Ovary (tissue), 9 donors: ENCODE data around the gene NRDE2. TPM values are rescaled to one million over a fixed set of nuclear protein-coding genes. Genes with fewer than 3 reads are reported as not detected.

ENCODE experiments used
- DNase-seq, 5 donors: peaks; one replicate each; pipeline ENCODE4 v3.0.0-alpha.2; 2019 to 2020
- H3K27ac ChIP-seq, 2 donors: fragments of 200-600 bp; one replicate each; pipeline versions ENCODE4 v1.5.1 to v1.8.0; 2019 to 2022
- H3K27me3 ChIP-seq: fragments of 200-600 bp; one replicate; pipeline ENCODE4 v1.8.0; 2022
- H3K36me3 ChIP-seq: fragments of 200-600 bp; sonication (generic); one replicate; pipeline ENCODE4 v1.5.1; 2019
- H3K4me1 ChIP-seq: one replicate; pipeline ENCODE4 v1.8.1; 2013; ENCODE audit warnings: mild to moderate bottlenecking, moderate library complexity; ENCODE audit not compliant: insufficient read depth
- H3K4me3 ChIP-seq: fragments of 200-600 bp; sonication (generic); one replicate; pipeline ENCODE4 v1.5.1; 2017
- H3K9me3 ChIP-seq, 2 donors: fragments of 200-600 bp in 1 of 2; sonication (generic) in 1 of 2; one replicate each; pipeline versions ENCODE4 v1.5.1 to v1.8.1; 2013 to 2019; ENCODE audit warnings: mild to moderate bottlenecking in 1 of 2, moderate library complexity in 1 of 2
- CTCF ChIP-seq, 3 donors: fragments of 450-650 bp in 2 of 3; fragments of 200-600 bp in 1 of 3; IDR thresholded peaks; one replicate each; pipeline versions ENCODE4 v1.5.1 to v1.8.0; 2016 to 2022; ENCODE audit warnings: antibody characterized with exemption in 3 of 3, mild to moderate bottlenecking in 1 of 3
- EP300 ChIP-seq: sonication (generic); formaldehyde crosslinking; IDR thresholded peaks from one replicate; pipeline ENCODE4 v1.6.1; 2017; ENCODE audit warnings: antibody characterized with exemption
- POLR2A ChIP-seq: fragments of 450-650 bp; IDR thresholded peaks from one replicate; pipeline ENCODE4 v1.6.1; 2017; ENCODE audit warnings: antibody characterized with exemption, mild to moderate bottlenecking, moderate library complexity
- WGBS, 3 donors: extraction: QIAGEN DNeasy Blood & Tissue Kit in 1 of 3; methylation state at CpG; one replicate each; pipeline versions ENCODE4 v1.1.5 to v1.1.7; 2013 to 2017; 5-methylcytosine and 5-hydroxymethylcytosine counted together
- intact Hi-C, 4 donors: fragments of 100-400 bp; cut with DNase I; formaldehyde crosslinking; loops; one replicate each; pipeline versions ENCODE4 v1.11.0 to v1.15.1; 2022 to 2023
- polyA plus RNA-seq, 2 donors: library from polyadenylated mRNA; stranded (reverse); fragments of 200-250 nt in 1 of 2; fragments of 350-450 nt in 1 of 2; fragmentation: Illumina TruSeq in 1 of 2; extraction: RNeasy Lipid Tissue Mini Kit (QIAGEN cat#74804) in 1 of 2; gene quantifications; one replicate each; pipeline ENCODE4 v1.2.3, GENCODE V29; 2013 to 2014
- total RNA-seq, 7 donors: library from RNA; depleted of rRNA in 2 of 7; stranded (reverse); fragments of >200 nt in 2 of 7; fragmentation: NEBNext Ultra II Directional in 3 of 7; extraction: Animal tissue kit (Norgen Biotek cat#: 25700) in 3 of 7; gene quantifications; one replicate each; pipeline versions ENCODE4 v1.1.0 to v1.2.4, GENCODE V29; 2016 to 2023
- donor health status: DM: no; HTN: no; CAD: no; lungs with moderate emphysema.
- donor health status: DM: no; HTN: no; CAD: no.
- donor health status: Bipolar disorder and iron deficiency.
- donor health status: DM: yes; HTN: yes; CAD: no.
- donor health status: DM: no; HTN: no; CAD: no.
- donor health status: DM: yes; HTN: yes; CAD: no.

Gene NRDE2
- total and polyA plus RNA-seq, 9 donors, result 7.7 to 28.5 (median 15.4) TPM

- no peaks in the 10 kb centered on the region for H3K9me3 ChIP-seq
- WGBS, 3 donors, result 64 to 74% (median 71%) methylated on average over 8 of the region's 8 CpGs
- intact Hi-C loops, result no loop called here
- no peaks in the 10 kb centered on the region for H3K36me3 ChIP-seq
- H3K4me3 ChIP-seq, result no peak overlapping the region
- TF ChIP-seq CTCF (IDR thresholded peaks at IDR 0.05), result no peak
- no peak overlapping the region for H3K27ac ChIP-seq
- H3K4me1 ChIP-seq, result no peaks in the 10 kb centered on the region
- DNase-seq, result no peak
- no peaks in the 10 kb centered on the region for H3K27me3 ChIP-seq
Observed at GRCh38 chr14:90281261-90281660, 50.5 kb downstream of the NRDE2 start.

GRCh38 chr14:90280096-90280495, 51.6 kb downstream of the NRDE2 start:
- Histone ChIP-seq H3K27ac (no peak overlapping the region), H3K36me3 (no peaks in the 10 kb centered on the region), H3K9me3 (no peaks in the 10 kb centered on the region), H3K4me3 (no peak overlapping the region), H3K4me1 (no peaks in the 10 kb centered on the region), H3K27me3 (no peaks in the 10 kb centered on the region)
- WGBS, 3 donors, result 35 to 53% (median 50%) methylated on average over 7 of the region's 7 CpGs
- intact Hi-C loops, result no loop called here
- no peak for DNase-seq
- TF ChIP-seq EP300 (no peak), POLR2A (no peak), CTCF (IDR thresholded peaks at IDR 0.05) (no peak)

GRCh38 chr14:90278199-90279175, 53.3 kb downstream of the NRDE2 start:
- no peaks in the 10 kb centered on the region for H3K36me3 ChIP-seq
- no peak overlapping the region for H3K4me3 ChIP-seq
- no peak overlapping the region for H3K27ac ChIP-seq
- no peaks in the 10 kb centered on the region for H3K27me3 ChIP-seq
- no peak for TF ChIP-seq CTCF (IDR thresholded peaks at IDR 0.05)
- no peak for TF ChIP-seq EP300
- TF ChIP-seq POLR2A, result no peak
- H3K4me1 ChIP-seq, result peaks cover 2% of the 10 kb centered on the region
- intact Hi-C loops, result no loop called here
- DNase-seq, result no peak
- no peaks in the 10 kb centered on the region for H3K9me3 ChIP-seq
- 88 to 94% (median 92%) methylated on average over 35 of the region's 35 CpGs for WGBS, 3 donors

GRCh38 chr14:90277581-90278198, 54.1 kb downstream of the NRDE2 start:
- H3K9me3 ChIP-seq, result no peaks in the 10 kb centered on the region
- H3K4me3 ChIP-seq, result no peak overlapping the region
- WGBS, 3 donors, result 86 to 90% (median 87%) methylated on average over 24 of the region's 24 CpGs
- no peaks in the 10 kb centered on the region for H3K27me3 ChIP-seq
- no peak for DNase-seq
- intact Hi-C loops, result no loop called here
- no peaks in the 10 kb centered on the region for H3K36me3 ChIP-seq
- TF ChIP-seq POLR2A, result no peak
- no peak for TF ChIP-seq CTCF (IDR thresholded peaks at IDR 0.05)
- no peak for TF ChIP-seq EP300
- H3K27ac ChIP-seq, result no peak overlapping the region
- H3K4me1 ChIP-seq, result peaks cover 2% of the 10 kb centered on the region
